Measurements from ENCODE around the gene MORC2. TPM values are rescaled to one million over a fixed set of nuclear protein-coding genes. Genes with fewer than 3 reads are reported as not detected.

Gene MORC2
- total and polyA plus RNA-seq, 9 of the 15 experiments (the other 6 are each of a cell fraction or from before 2014, with no cell fraction given), result 3.3 to 34.7 (median 16.7) TPM

DNA sequence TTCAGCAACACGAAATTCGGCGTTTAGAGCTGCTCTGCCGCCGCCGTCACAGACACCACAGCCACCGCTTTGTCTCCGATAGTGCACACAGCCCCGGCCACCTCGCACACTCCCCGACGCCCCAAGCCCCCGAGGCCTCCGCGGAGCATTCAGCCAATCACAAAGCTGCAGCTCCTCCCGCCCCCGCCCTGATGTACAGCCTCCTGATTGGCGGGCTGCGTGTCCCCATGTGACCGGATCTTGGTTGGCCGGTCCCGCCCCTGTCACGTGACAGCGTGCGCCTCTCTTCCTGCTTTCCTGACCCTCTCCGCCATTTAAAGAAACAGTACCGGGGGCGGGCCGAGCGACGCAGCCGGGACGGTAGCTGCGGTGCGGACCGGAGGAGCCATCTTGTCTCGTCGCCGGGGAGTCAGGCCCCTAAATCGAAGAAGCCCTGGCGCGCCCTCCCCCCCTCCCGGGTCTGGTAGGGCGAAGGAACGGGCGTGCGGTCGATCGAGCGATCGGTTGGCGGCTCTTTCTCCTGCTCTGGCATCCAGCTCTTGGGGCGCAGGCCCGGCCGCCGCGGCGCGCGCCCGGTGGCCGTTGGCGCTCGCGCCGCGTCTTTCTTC lies 454 bp upstream of the MORC2 start, which contains the start of gene TUG1 (continued):
- TF ChIP-seq RBFOX2 (IDR thresholded peaks at IDR 0.05; ENCODE audit: low read depth, low read length) (peak; percentile 90), GATAD2A (IDR thresholded peaks at IDR 0.05) (no peak), ELF2 (CRISPR knock-in tag; IDR thresholded peaks at IDR 0.05) (no peak), ZNF384 (IDR thresholded peaks at IDR 0.05; ENCODE audit: low read depth, low read length) (no peak), ZNF133 (CRISPR knock-in tag; IDR thresholded peaks at IDR 0.05) (no peak), PML (IDR thresholded peaks at IDR 0.05; ENCODE audit: low read length) (no peak), STAG1 (CRISPR knock-in tag; IDR thresholded peaks at IDR 0.05; ENCODE audit: borderline replicate concordance) (no peak), TEAD4 (IDR thresholded peaks at IDR 0.05; ENCODE audit: low read length) (0 out of 2 replicates have a peak, but pooled peaks have one; percentile 3), TEAD4 (CRISPR knock-in tag; IDR thresholded peaks at IDR 0.05; ENCODE audit: borderline replicate concordance) (no peak), YBX1 (IDR thresholded peaks at IDR 0.05) (no peak), KAT2B (IDR thresholded peaks at IDR 0.05; ENCODE audit: low read depth, low read length) (no peak), NONO (IDR thresholded peaks at IDR 0.05; ENCODE audit: low read depth in 2 of 2, low read length in 1 of 2) (peak in 1 of 2 experiments; percentile 30; a peak in 1 of 4 replicates), MIER1 (IDR thresholded peaks at IDR 0.05; ENCODE audit: low read depth) (no peak), NFRKB (IDR thresholded peaks at IDR 0.05; ENCODE audit: low read depth) (0 out of 2 replicates have a peak, but pooled peaks have one; percentile 17), TCF7L2 (IDR thresholded peaks at IDR 0.05; ENCODE audit: low read depth, low read length) (no peak), ATF1 (CRISPR knock-in tag; IDR thresholded peaks at IDR 0.05) (no peak), ATF1 (tag; IDR thresholded peaks at IDR 0.05) (peak; percentile 75), ZNF23 (CRISPR knock-in tag; IDR thresholded peaks at IDR 0.05) (no peak), ZFPM2 (CRISPR knock-in tag; IDR thresholded peaks at IDR 0.05) (no peak), PHF20 (IDR thresholded peaks at IDR 0.05; ENCODE audit: partially characterized antibody) (no peak), PHF21A (IDR thresholded peaks at IDR 0.05; ENCODE audit: borderline replicate concordance, low read depth) (0 out of 2 replicates have a peak, but pooled peaks have one; percentile 37), ZNF668 (CRISPR knock-in tag; IDR thresholded peaks at IDR 0.05) (no peak), SMAD1 (IDR thresholded peaks at IDR 0.05; ENCODE audit: low read depth, low read length, partially characterized antibody) (no peak), CHCHD3 (CRISPR knock-in tag; IDR thresholded peaks at IDR 0.05) (no peak), POLR2G (IDR thresholded peaks at IDR 0.05; ENCODE audit: low read depth, low read length) (peak; percentile 86), ILF3 (IDR thresholded peaks at IDR 0.05; ENCODE audit: borderline replicate concordance) (no peak), EP300 (IDR thresholded peaks at IDR 0.05; ENCODE audit: low read length) (0 out of 2 replicates have a peak, but pooled peaks have one; percentile 3), ZNF239 (CRISPR knock-in tag; IDR thresholded peaks at IDR 0.05) (no peak), CREBBP (IDR thresholded peaks at IDR 0.05; ENCODE audit: low read depth, low read length) (no peak), XRCC5 (IDR thresholded peaks at IDR 0.05; ENCODE audit: low read depth, low read length) (peak; percentile 66; the same call in 1 of the 2 replicates)
- TF ChIP-seq, protein P1, sequence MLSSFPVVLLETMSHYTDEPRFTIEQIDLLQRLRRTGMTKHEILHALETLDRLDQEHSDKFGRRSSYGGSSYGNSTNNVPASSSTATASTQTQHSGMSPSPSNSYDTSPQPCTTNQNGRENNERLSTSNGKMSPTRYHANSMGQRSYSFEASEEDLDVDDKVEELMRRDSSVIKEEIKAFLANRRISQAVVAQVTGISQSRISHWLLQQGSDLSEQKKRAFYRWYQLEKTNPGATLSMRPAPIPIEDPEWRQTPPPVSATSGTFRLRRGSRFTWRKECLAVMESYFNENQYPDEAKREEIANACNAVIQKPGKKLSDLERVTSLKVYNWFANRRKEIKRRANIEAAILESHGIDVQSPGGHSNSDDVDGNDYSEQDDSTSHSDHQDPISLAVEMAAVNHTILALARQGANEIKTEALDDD (IDR thresholded peaks at IDR 0.05), result no peak
- TF ChIP-seq, protein P2, sequence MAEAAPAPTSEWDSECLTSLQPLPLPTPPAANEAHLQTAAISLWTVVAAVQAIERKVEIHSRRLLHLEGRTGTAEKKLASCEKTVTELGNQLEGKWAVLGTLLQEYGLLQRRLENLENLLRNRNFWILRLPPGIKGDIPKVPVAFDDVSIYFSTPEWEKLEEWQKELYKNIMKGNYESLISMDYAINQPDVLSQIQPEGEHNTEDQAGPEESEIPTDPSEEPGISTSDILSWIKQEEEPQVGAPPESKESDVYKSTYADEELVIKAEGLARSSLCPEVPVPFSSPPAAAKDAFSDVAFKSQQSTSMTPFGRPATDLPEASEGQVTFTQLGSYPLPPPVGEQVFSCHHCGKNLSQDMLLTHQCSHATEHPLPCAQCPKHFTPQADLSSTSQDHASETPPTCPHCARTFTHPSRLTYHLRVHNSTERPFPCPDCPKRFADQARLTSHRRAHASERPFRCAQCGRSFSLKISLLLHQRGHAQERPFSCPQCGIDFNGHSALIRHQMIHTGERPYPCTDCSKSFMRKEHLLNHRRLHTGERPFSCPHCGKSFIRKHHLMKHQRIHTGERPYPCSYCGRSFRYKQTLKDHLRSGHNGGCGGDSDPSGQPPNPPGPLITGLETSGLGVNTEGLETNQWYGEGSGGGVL (CRISPR knock-in tag; IDR thresholded peaks at IDR 0.05), result no peak

Measured in K562 (cell line).